Vagina (tissue), 2 donors: ENCODE data around the gene PRMT6. TPM values are rescaled to one million over a fixed set of nuclear protein-coding genes. Genes with fewer than 3 reads are reported as not detected.

Experiments used
- DNase-seq, 2 donors: peaks; one replicate each; pipeline ENCODE4 v3.0.0-alpha.2; 2017; ENCODE audit errors: extremely low spot score in 2 of 2
- H3K27ac ChIP-seq: fragments of 200-600 bp; sonication (generic); one replicate; pipeline ENCODE4 v1.5.1; 2019
- H3K27me3 ChIP-seq: fragments of 200-600 bp; sonication (generic); one replicate; pipeline ENCODE4 v1.5.1; 2019
- H3K36me3 ChIP-seq, 2 donors: fragments of 200-600 bp; sonication (generic); one replicate each; pipeline ENCODE4 v1.5.1; 2017 to 2019
- H3K4me1 ChIP-seq: fragments of 200-600 bp; sonication (generic); one replicate; pipeline ENCODE4 v1.5.1; 2019
- H3K4me3 ChIP-seq, 2 donors: fragments of 200-600 bp; sonication (generic); 1 replicate in 1 of 2; 2 replicates in 1 of 2; pipeline ENCODE4 v1.5.1; 2016 to 2019
- H3K9me3 ChIP-seq: fragments of 200-600 bp; sonication (generic); one replicate; pipeline ENCODE4 v1.5.1; 2019
- POLR2A ChIP-seq, 2 donors: fragments of 450-650 bp; IDR thresholded peaks; one replicate each; pipeline ENCODE4 v1.6.1; 2017; ENCODE audit warnings: antibody characterized with exemption in 2 of 2, mild to moderate bottlenecking in 2 of 2, moderate library complexity in 2 of 2
- POLR2AphosphoS5 ChIP-seq, 2 donors: sonication (generic); formaldehyde crosslinking; IDR thresholded peaks; one replicate each; pipeline ENCODE4 v1.9.0; 2017; ENCODE audit warnings: antibody characterized with exemption in 2 of 2, mild to moderate bottlenecking in 2 of 2, low read depth in 1 of 2; ENCODE audit not compliant: insufficient read depth in 1 of 2
- intact Hi-C: fragments of 100-400 bp; cut with DNase I; formaldehyde crosslinking; loops from one replicate; pipeline ENCODE4 v1.15.1; 2023
- total RNA-seq: library from RNA; depleted of rRNA; stranded (reverse); fragments of >200 nt; gene quantifications from one replicate; pipeline ENCODE4 v1.2.3, GENCODE V29; 2016
- TF ChIP-seq, protein P1 (sequence below), 3 experiments: fragments of 450-650 bp in 2 of 3; fragments of 200-600 bp in 1 of 3; sonication (generic) in 1 of 3; IDR thresholded peaks; one replicate each; pipeline ENCODE4 v1.5.1; 2017 to 2019; ENCODE audit warnings: antibody characterized with exemption in 3 of 3, mild to moderate bottlenecking in 2 of 3, moderate library complexity in 2 of 3

PRMT6 gene
- total RNA-seq, 1 donor from 2014 or later, result 11.0 TPM

DNA sequence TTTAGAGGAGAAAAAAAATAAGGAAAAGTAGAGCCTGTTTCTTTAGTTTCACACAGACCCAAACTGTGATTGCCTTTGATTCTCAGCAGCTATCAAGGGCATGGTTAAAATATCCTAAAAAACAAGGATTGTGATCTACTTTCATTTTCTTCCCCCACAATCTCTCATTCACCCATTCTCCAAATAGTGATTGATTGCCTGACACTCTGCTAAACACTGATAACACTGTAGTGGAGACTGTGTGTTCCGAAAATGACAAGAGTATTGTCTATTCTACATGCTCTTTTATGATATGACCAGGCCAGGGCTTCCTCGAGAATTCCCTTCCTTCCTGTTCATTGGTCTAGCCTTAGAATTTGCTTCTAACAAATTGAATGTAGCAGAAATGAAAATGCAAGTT is 40.2 kb downstream of the PRMT6 start:
- Histone ChIP-seq H3K4me3 (no peak overlapping the region), H3K27me3 (no peaks in the 10 kb centered on the region)
- DNase-seq, result no peak

DNA sequence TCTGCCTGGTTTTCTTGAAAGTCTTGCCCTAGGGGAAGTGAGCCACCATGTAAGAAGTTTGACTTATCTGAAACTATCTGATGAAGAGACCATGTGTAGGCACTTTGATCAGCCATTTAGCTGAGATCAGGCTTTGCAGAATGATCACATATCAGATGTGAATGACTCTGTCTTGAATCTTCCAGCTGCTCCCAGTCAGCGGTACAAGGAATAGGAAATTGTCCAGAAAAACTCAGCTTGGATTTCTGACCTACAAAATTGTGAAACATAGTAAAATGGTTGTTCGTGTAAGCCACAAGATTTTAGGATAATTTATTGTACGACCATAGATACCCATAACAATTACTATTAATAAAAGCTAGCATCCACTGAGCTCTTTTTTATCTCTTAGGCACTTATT is 42.5 kb downstream of the PRMT6 start:
- H3K27me3 ChIP-seq, result no peaks in the 10 kb centered on the region
- intact Hi-C loops, result no loop called here
- no peak overlapping the region for H3K27ac ChIP-seq
- no peaks in the 10 kb centered on the region for H3K9me3 ChIP-seq
- no peaks in the 10 kb centered on the region for H3K36me3 ChIP-seq
- TF ChIP-seq, protein P1, sequence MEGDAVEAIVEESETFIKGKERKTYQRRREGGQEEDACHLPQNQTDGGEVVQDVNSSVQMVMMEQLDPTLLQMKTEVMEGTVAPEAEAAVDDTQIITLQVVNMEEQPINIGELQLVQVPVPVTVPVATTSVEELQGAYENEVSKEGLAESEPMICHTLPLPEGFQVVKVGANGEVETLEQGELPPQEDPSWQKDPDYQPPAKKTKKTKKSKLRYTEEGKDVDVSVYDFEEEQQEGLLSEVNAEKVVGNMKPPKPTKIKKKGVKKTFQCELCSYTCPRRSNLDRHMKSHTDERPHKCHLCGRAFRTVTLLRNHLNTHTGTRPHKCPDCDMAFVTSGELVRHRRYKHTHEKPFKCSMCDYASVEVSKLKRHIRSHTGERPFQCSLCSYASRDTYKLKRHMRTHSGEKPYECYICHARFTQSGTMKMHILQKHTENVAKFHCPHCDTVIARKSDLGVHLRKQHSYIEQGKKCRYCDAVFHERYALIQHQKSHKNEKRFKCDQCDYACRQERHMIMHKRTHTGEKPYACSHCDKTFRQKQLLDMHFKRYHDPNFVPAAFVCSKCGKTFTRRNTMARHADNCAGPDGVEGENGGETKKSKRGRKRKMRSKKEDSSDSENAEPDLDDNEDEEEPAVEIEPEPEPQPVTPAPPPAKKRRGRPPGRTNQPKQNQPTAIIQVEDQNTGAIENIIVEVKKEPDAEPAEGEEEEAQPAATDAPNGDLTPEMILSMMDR (IDR thresholded peaks at IDR 0.05), result no peak
- TF ChIP-seq POLR2A (IDR thresholded peaks at IDR 0.05), result no peak
- no peak for TF ChIP-seq POLR2AphosphoS5 (IDR thresholded peaks at IDR 0.05; ENCODE audit: insufficient read depth in 1 of 2, low read depth in 1 of 2)
- no peak overlapping the region for H3K4me3 ChIP-seq
- DNase-seq, result no peak
- no peaks in the 10 kb centered on the region for H3K4me1 ChIP-seq

More for the DNA sequence above, 40.2 kb downstream of the PRMT6 start:
- Histone ChIP-seq H3K9me3 (no peaks in the 10 kb centered on the region), H3K27ac (no peak overlapping the region), H3K36me3 (no peaks in the 10 kb centered on the region), H3K4me1 (no peaks in the 10 kb centered on the region)
- TF ChIP-seq POLR2AphosphoS5 (IDR thresholded peaks at IDR 0.05; ENCODE audit: insufficient read depth in 1 of 2, low read depth in 1 of 2), result no peak
- TF ChIP-seq, protein P1 (IDR thresholded peaks at IDR 0.05), result no peak
- no peak for TF ChIP-seq POLR2A (IDR thresholded peaks at IDR 0.05)
- intact Hi-C loops, result no loop called here

DNA sequence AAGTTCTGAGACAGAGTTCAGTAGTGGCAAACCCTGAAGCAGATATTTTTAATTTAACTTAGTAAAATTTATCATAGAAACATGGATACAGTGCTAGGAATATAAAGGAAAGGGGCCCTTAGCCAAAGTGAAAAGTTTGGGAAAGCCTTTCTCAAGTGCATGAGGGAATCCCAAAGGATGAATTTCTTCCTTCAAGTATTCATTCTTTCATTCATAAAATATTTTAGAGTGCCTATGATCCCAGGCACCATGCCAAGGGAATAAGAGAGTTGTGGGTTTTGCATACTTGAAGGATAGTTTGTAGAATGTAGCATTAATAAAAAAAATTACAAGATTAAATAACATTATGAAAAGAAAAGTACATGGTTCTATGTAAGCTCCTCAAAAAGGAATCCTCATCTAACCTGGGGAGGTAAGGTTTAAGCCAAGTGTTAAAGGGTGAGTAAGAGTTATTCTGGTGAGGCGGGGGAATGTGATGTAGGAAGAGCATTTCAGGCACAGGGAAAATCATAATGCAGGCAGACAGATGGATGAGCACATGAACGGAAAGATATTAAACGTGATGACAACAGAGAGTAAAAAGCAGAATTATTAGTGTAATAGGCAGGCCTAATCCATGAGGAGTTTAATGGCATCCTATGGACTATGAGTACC is 44.0 kb downstream of the PRMT6 start:
- no peaks in the 10 kb centered on the region for H3K36me3 ChIP-seq
- intact Hi-C loops, result no loop called here
- no peaks in the 10 kb centered on the region for H3K27me3 ChIP-seq
- no peak overlapping the region for H3K27ac ChIP-seq
- H3K4me3 ChIP-seq, result no peak overlapping the region
- no peak for DNase-seq
- H3K9me3 ChIP-seq, result no peaks in the 10 kb centered on the region
- TF ChIP-seq POLR2A (IDR thresholded peaks at IDR 0.05) (no peak), POLR2AphosphoS5 (IDR thresholded peaks at IDR 0.05; ENCODE audit: insufficient read depth in 1 of 2, low read depth in 1 of 2) (no peak)
- TF ChIP-seq, protein P1 (IDR thresholded peaks at IDR 0.05), result no peak
- H3K4me1 ChIP-seq, result no peaks in the 10 kb centered on the region

DNA sequence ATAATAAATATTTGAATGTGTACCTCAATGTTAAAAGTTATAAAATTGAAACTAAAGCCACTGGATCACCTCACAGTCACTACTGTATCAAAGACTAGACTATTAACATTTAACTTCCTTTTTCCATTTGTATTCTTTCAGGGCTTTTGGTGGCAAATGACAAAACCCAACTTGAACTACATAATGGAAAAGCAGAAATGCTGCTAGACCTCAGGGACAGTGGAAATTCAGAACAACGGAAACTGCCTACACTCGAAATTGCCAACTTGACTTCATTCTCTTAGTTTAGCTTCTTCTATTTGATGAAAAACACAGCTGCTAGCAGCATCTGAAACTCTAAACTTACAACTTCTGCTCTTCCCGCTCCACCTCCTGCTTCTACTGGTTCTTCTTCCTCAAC is 49.4 kb downstream of the PRMT6 start:
- intact Hi-C loops, result no loop called here
- Histone ChIP-seq H3K4me1 (no peaks in the 10 kb centered on the region), H3K27ac (no peak overlapping the region), H3K27me3 (no peaks in the 10 kb centered on the region), H3K36me3 (no peaks in the 10 kb centered on the region), H3K4me3 (no peak overlapping the region), H3K9me3 (no peaks in the 10 kb centered on the region)
- DNase-seq, result no peak
- TF ChIP-seq POLR2AphosphoS5 (IDR thresholded peaks at IDR 0.05; ENCODE audit: insufficient read depth in 1 of 2, low read depth in 1 of 2) (no peak), POLR2A (IDR thresholded peaks at IDR 0.05) (no peak)
- TF ChIP-seq, protein P1 (IDR thresholded peaks at IDR 0.05), result no peak

Other genes with a start within 250 kb of the PRMT6 start
- 6.6 TPM for gene NTNG1, start 84.4 kb downstream of the PRMT6 start, total RNA-seq